ENCODE results near the gene FN1.

DNA sequence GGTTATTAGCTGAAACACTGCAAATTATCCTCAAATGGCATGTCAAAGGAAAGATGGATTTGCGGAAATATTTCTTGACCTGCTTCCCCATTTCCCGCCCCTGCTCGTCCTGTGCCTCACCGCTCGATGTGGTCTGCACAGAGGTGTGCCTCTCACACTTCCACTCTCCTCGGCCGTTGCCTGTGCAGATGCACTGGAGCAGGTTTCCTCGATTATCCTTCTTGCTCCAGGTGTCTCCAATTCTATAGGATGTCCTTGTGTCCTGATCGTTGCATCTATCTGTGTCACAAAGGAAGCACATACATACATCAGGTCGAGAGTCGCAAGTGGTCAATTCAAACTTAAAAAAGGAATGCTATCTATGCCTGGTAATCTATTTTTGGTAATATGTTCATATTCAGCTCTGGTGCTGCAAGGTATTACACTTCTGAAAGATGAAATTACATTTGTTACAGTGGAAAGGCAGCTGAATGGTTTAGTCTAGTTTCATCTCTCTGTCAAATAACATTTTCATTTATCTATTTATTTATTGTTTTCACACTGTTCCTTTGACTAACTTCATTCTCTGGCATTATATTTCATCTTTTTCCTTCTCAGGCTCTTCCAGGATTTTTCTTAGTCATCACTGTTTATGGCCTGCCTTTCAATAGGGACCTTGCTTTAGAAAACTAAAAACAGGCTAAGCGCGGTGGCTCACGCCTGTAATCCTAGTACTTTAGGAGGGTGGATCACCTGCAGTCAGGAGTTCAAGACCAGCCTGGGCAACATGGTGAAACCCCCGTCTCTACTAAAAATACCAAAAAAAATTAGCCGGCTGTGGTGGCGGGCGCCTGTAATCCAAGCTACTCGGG, 7.6 kb downstream of the FN1 start:
- TF ChIP-seq, protein P1, sequence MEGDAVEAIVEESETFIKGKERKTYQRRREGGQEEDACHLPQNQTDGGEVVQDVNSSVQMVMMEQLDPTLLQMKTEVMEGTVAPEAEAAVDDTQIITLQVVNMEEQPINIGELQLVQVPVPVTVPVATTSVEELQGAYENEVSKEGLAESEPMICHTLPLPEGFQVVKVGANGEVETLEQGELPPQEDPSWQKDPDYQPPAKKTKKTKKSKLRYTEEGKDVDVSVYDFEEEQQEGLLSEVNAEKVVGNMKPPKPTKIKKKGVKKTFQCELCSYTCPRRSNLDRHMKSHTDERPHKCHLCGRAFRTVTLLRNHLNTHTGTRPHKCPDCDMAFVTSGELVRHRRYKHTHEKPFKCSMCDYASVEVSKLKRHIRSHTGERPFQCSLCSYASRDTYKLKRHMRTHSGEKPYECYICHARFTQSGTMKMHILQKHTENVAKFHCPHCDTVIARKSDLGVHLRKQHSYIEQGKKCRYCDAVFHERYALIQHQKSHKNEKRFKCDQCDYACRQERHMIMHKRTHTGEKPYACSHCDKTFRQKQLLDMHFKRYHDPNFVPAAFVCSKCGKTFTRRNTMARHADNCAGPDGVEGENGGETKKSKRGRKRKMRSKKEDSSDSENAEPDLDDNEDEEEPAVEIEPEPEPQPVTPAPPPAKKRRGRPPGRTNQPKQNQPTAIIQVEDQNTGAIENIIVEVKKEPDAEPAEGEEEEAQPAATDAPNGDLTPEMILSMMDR (IDR thresholded peaks at IDR 0.05 in 4 of 5, conservative IDR thresholded peaks at IDR 0.05 in 1 of 5): no peak
- TF ChIP-seq POLR2A (IDR thresholded peaks at IDR 0.05): no peak

Data from gastrocnemius medialis (tissue), 4 donors.